IPS DF 19.7 (cell line): ENCODE data around the gene GAB2.
A peak's percentile ranks its signal among the peaks of the same experiment; 100 is the strongest.
"Not testable (repeated sequence)": the region's sequence is repeated elsewhere in the genome, so short reads cannot be mapped to it uniquely, and the experiment has no call there.

Experiments used
- DNase-seq: peaks from one replicate; pipeline ENCODE4 v3.0.0-alpha.2; 2013; ENCODE audit warnings: low read depth, low spot score

GAB2 gene

GRCh38 chr11:78188286-78189173 lies 229.1 kb downstream of the GAB2 start, which contains the start of the genes KCTD21 and USP35:
TSS of gene KCTD21 (minus strand) at chr11:78188626. CDS start at chr11:78174554, 14,072 bp downstream.
TSS of gene USP35 (plus strand) at chr11:78188919. CDS start at chr11:78196246, 7,327 bp downstream.
- DNase-seq, result peak; percentile 88

GRCh38 chr11:78187366-78188285 lies 230.0 kb downstream of the GAB2 start:
- DNase-seq, result no peak

GRCh38 chr11:78181185-78181584 lies 236.4 kb downstream of the GAB2 start:
- DNase-seq, result no peak

- no peak for DNase-seq
Measured at GRCh38 chr11:78180751-78181150, 236.9 kb downstream of the GAB2 start.

GRCh38 chr11:78179459-78180071 lies 238.1 kb downstream of the GAB2 start:
- DNase-seq, result no peak

GRCh38 chr11:78177216-78177615 lies 240.4 kb downstream of the GAB2 start:
- no peak for DNase-seq

GRCh38 chr11:78176605-78177141 lies 240.9 kb downstream of the GAB2 start:
- no peak for DNase-seq

- not testable (repeated sequence) for DNase-seq
Measured at GRCh38 chr11:78175862-78176261, 241.8 kb downstream of the GAB2 start.

GRCh38 chr11:78171951-78172350 lies 245.7 kb downstream of the GAB2 start:
- DNase-seq, result no peak

GRCh38 chr11:78170874-78171549 lies 246.6 kb downstream of the GAB2 start:
- DNase-seq, result no peak

GRCh38 chr11:78170413-78170812 lies 247.2 kb downstream of the GAB2 start:
- DNase-seq, result no peak

GRCh38 chr11:78168539-78169477 lies 248.8 kb downstream of the GAB2 start:
- no peak for DNase-seq

- DNase-seq, result no peak
Measured at GRCh38 chr11:78166855-78167469, 250.7 kb downstream of the GAB2 start.
